Suprapubic skin (tissue), 4 donors: ENCODE results near the gene RGS4. TPM values are rescaled to one million over a fixed set of nuclear protein-coding genes. Genes with fewer than 3 reads are reported as not detected.

Source experiments
- DNase-seq, 2 donors: peaks; one replicate each; pipeline ENCODE4 v3.0.0-alpha.2; 2019; ENCODE audit warnings: low spot score in 2 of 2
- H3K27ac ChIP-seq: fragments of 200-600 bp; sonication (generic); one replicate; pipeline ENCODE4 v1.5.1; 2019
- H3K27me3 ChIP-seq: fragments of 200-600 bp; sonication (generic); one replicate; pipeline ENCODE4 v1.5.1; 2019
- H3K36me3 ChIP-seq: fragments of 200-600 bp; sonication (generic); one replicate; pipeline ENCODE4 v1.5.1; 2019
- H3K4me1 ChIP-seq: fragments of 200-600 bp; sonication (generic); one replicate; pipeline ENCODE4 v1.5.1; 2019
- H3K4me3 ChIP-seq: fragments of 200-600 bp; sonication (generic); one replicate; pipeline ENCODE4 v1.5.1; 2019; ENCODE audit warnings: mild to moderate bottlenecking
- H3K9me3 ChIP-seq: fragments of 200-600 bp; sonication (generic); one replicate; pipeline ENCODE4 v1.5.1; 2019
- EP300 ChIP-seq: sonication (generic); formaldehyde crosslinking; IDR thresholded peaks from one replicate; pipeline ENCODE4 v1.6.1; 2017; ENCODE audit warnings: antibody characterized with exemption
- POLR2A ChIP-seq, 2 donors: fragments of 450-650 bp; IDR thresholded peaks; one replicate each; pipeline ENCODE4 v1.6.1; 2017; ENCODE audit warnings: antibody characterized with exemption in 2 of 2, mild to moderate bottlenecking in 2 of 2, moderate library complexity in 2 of 2
- POLR2AphosphoS5 ChIP-seq, 3 donors: sonication (generic); formaldehyde crosslinking; IDR thresholded peaks; one replicate each; pipeline ENCODE4 v1.6.1; 2017; ENCODE audit warnings: antibody characterized with exemption in 3 of 3
- WGBS: methylation state at CpG from one replicate; pipeline ENCODE4 v1.1.5; 2018; 5-methylcytosine and 5-hydroxymethylcytosine counted together
- total RNA-seq, 4 donors: library from RNA; depleted of rRNA; stranded (reverse); fragments of >200 nt; gene quantifications; one replicate each; pipeline ENCODE4 v1.1.0, GENCODE V29; 2016
- TF ChIP-seq, protein P1 (sequence below), 2 donors: fragments of 200-600 bp in 1 of 2; fragments of 450-650 bp in 1 of 2; sonication (generic) in 1 of 2; IDR thresholded peaks; one replicate each; pipeline ENCODE4 v1.5.1; 2016 to 2019; ENCODE audit warnings: antibody characterized with exemption in 2 of 2, mild to moderate bottlenecking in 1 of 2, moderate library complexity in 1 of 2

The RGS4 gene
- total RNA-seq, 4 donors from 2014 or later = not detected

DNA sequence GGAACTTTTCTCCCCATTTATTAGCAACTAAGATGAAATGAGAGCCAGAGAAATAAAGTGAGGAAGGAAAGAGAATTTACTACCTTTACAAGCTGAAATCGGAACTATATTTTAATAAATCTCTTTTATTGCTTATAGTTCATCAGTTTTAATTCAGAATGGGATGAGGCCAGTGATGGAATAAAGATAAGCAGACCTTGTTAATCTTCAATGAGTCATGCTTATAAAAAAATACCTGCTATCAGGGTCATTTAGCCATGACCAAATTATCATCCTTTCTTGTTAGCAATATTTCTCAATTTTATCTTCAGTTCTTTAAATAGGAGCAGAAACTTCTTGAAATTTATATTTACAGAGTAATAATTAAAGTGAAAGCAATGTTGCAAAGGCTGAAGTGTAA lies 26.1 kb downstream of the RGS4 start:
- no peak overlapping the region for H3K27ac ChIP-seq
- peaks cover 2% of the 10 kb centered on the region for H3K27me3 ChIP-seq
- DNase-seq = no peak
- TF ChIP-seq EP300 (no peak), POLR2AphosphoS5 (IDR thresholded peaks at IDR 0.05) (no peak), POLR2A (IDR thresholded peaks at IDR 0.05) (no peak)
- TF ChIP-seq, protein P1, sequence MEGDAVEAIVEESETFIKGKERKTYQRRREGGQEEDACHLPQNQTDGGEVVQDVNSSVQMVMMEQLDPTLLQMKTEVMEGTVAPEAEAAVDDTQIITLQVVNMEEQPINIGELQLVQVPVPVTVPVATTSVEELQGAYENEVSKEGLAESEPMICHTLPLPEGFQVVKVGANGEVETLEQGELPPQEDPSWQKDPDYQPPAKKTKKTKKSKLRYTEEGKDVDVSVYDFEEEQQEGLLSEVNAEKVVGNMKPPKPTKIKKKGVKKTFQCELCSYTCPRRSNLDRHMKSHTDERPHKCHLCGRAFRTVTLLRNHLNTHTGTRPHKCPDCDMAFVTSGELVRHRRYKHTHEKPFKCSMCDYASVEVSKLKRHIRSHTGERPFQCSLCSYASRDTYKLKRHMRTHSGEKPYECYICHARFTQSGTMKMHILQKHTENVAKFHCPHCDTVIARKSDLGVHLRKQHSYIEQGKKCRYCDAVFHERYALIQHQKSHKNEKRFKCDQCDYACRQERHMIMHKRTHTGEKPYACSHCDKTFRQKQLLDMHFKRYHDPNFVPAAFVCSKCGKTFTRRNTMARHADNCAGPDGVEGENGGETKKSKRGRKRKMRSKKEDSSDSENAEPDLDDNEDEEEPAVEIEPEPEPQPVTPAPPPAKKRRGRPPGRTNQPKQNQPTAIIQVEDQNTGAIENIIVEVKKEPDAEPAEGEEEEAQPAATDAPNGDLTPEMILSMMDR (IDR thresholded peaks at IDR 0.05) = no peak
- no peak overlapping the region for H3K4me3 ChIP-seq
- no peaks in the 10 kb centered on the region for H3K9me3 ChIP-seq
- no peaks in the 10 kb centered on the region for H3K4me1 ChIP-seq
- WGBS = 64% methylated on average over 1 of the region's 1 CpG
- no peaks in the 10 kb centered on the region for H3K36me3 ChIP-seq

DNA sequence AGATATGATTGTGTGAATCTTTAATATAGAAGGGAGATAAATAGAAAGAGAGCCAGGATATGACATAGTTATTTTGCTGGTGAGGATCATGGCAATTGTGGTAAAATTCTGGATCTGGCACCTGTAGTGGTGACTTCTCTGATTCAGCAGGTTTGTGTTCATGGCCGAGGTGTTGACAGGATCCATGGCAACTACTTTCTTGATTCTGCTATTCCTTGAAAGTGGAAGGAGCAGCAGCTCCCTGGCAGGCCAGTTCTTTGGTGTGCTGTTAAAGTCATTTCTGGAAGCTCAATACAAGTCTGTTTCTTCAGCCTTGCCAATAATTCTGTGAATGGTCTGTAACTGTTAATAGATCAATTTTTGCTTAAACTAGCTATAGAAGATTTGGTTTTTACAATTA lies 33.4 kb downstream of the RGS4 start:
- DNase-seq = no peak
- Histone ChIP-seq H3K27ac (no peak overlapping the region), H3K4me1 (no peaks in the 10 kb centered on the region), H3K4me3 (no peak overlapping the region), H3K9me3 (no peaks in the 10 kb centered on the region), H3K27me3 (no peaks in the 10 kb centered on the region), H3K36me3 (no peaks in the 10 kb centered on the region)
- 69% methylated on average over 1 of the region's 1 CpG for WGBS
- no peak for TF ChIP-seq EP300
- no peak for TF ChIP-seq POLR2A (IDR thresholded peaks at IDR 0.05)
- TF ChIP-seq, protein P1 (IDR thresholded peaks at IDR 0.05) = no peak
- TF ChIP-seq POLR2AphosphoS5 (IDR thresholded peaks at IDR 0.05) = no peak

DNA sequence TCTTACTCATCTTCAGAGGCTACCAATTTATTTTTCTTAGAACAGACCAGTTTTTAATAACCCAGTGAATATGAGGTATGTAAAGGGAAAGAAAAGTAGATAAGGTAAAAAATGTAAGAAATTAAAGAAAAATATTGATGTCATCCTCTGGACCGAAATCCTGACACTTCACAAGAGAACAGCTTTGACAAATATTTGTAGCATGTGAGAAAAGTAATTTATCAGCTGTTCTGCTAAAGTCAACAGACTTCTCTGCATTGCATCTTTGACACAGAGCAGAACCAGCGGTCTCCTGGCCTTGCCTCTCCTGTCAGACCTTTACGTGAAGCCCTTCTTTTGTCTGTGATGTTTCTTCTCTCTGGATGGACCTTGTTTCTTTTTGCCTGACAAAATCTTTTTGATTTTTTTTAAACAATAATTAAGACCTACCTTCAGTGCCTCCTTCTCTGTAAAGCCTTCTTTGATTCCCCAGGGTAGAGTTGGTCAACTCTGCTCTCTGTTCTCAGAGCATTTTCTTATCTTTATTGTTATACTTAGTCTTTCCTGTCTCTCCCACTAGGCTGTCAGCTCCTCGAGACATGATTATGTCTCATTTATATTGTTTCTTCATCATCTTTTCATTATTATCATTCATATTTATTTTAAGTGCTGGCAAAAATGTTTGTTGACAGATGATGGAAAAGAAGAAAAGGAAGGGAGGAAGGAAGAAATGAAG lies 35.4 kb downstream of the RGS4 start:
- H3K36me3 ChIP-seq = no peaks in the 10 kb centered on the region
- TF ChIP-seq POLR2AphosphoS5 (IDR thresholded peaks at IDR 0.05) (no peak), EP300 (no peak), POLR2A (IDR thresholded peaks at IDR 0.05) (no peak)
- TF ChIP-seq, protein P1 (IDR thresholded peaks at IDR 0.05) = no peak
- no peaks in the 10 kb centered on the region for H3K27me3 ChIP-seq
- H3K9me3 ChIP-seq = no peaks in the 10 kb centered on the region
- H3K27ac ChIP-seq = no peak overlapping the region
- WGBS = 67% methylated on average over 4 of the region's 4 CpGs
- no peak overlapping the region for H3K4me3 ChIP-seq
- DNase-seq = no peak
- H3K4me1 ChIP-seq = no peaks in the 10 kb centered on the region

DNA sequence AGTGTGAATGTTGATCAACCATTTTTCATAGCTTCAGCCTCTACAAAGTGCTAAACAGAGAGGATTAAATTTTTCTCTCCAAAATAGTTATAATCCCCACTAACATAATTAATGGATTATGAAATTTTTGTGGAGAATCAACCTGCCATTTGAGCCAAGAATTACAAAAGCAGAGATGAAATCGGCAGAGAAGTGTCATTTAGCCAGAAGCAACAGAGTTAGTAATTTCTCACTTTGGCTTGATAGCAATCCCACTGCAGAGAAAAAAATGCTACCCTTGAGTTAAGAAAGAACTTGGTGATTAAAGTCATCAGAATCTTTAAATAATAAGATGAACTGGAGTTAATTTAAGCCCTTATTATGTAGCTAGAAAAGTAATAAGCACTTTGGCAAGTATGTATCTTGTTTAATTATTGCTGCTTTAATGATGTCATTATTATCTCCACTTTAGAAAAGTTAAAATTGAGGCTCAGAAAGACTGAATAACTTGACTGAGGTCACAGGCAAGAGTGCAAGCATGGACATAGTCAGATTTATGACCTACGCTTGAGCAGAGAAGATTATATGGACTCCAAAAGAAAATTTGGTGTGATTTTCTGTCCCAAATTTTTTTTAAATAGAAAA lies 37.3 kb downstream of the RGS4 start:
- H3K27me3 ChIP-seq = no peaks in the 10 kb centered on the region
- H3K27ac ChIP-seq = no peak overlapping the region
- no peak overlapping the region for H3K4me3 ChIP-seq
- H3K36me3 ChIP-seq = no peaks in the 10 kb centered on the region
- no peak for DNase-seq
- 46% methylated on average over 2 of the region's 2 CpGs for WGBS
- TF ChIP-seq POLR2AphosphoS5 (IDR thresholded peaks at IDR 0.05) (no peak), POLR2A (IDR thresholded peaks at IDR 0.05) (no peak), EP300 (no peak)
- TF ChIP-seq, protein P1 (IDR thresholded peaks at IDR 0.05) = no peak
- H3K9me3 ChIP-seq = no peaks in the 10 kb centered on the region
- H3K4me1 ChIP-seq = no peaks in the 10 kb centered on the region

DNA sequence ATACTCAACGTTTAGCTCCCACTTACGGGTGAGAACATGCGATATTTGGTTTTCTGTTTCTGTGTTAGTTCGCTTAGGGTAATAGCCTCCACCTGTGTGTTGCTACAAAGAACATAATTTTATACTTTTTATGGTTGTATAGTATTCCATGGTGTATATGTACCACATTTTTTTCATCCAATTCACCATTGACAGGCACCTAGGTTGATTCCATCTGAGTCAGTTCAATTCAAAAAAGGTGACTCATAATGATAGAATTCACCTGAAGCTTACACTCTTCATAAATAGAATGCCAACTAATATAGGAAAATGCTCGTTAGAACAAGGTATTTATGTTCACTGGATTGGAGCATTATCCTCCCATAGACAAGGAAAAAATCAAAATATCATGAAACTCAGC lies 38.5 kb downstream of the RGS4 start:
- 84% methylated on average over 5 of the region's 5 CpGs for WGBS
- TF ChIP-seq EP300 (no peak), POLR2AphosphoS5 (IDR thresholded peaks at IDR 0.05) (no peak), POLR2A (IDR thresholded peaks at IDR 0.05) (no peak)
- TF ChIP-seq, protein P1 (IDR thresholded peaks at IDR 0.05) = no peak
- H3K27ac ChIP-seq = no peak overlapping the region
- no peak overlapping the region for H3K4me3 ChIP-seq
- no peak for DNase-seq
- no peaks in the 10 kb centered on the region for H3K9me3 ChIP-seq
- no peaks in the 10 kb centered on the region for H3K4me1 ChIP-seq
- no peaks in the 10 kb centered on the region for H3K27me3 ChIP-seq
- H3K36me3 ChIP-seq = no peaks in the 10 kb centered on the region
